Astrocyte of the hippocampus (primary cell): ENCODE results near the gene VOPP1.
A peak's percentile ranks its signal among the peaks of the same experiment; 100 is the strongest.
"Not testable (repeated sequence)": the region's sequence is repeated elsewhere in the genome, so short reads cannot be mapped to it uniquely, and the experiment has no call there.

Experiments
- DNase-seq: peaks from one replicate; pipeline ENCODE4 v3.0.0; 2011; ENCODE audit warnings: low read depth, low spot score

The VOPP1 gene

GRCh38 chr7:55512635-55513191, 59.6 kb downstream of the VOPP1 start:
- DNase-seq = no peak

GRCh38 chr7:55510621-55511020, 61.7 kb downstream of the VOPP1 start:
- DNase-seq = no peak

GRCh38 chr7:55510206-55510605, 62.1 kb downstream of the VOPP1 start:
- not testable (repeated sequence) for DNase-seq

- no peak for DNase-seq
These were observed 63.0 kb downstream of the VOPP1 start for GRCh38 chr7:55509322-55509721.

- no peak for DNase-seq
These were observed 63.9 kb downstream of the VOPP1 start for GRCh38 chr7:55508221-55509011.

- no peak for DNase-seq
These were observed 64.6 kb downstream of the VOPP1 start for GRCh38 chr7:55507743-55508142.

- no peak for DNase-seq
These were observed 67.2 kb downstream of the VOPP1 start for GRCh38 chr7:55504967-55505658.

GRCh38 chr7:55504093-55504859, 68.0 kb downstream of the VOPP1 start:
- peak; percentile 57 for DNase-seq

GRCh38 chr7:55502858-55503440, 69.4 kb downstream of the VOPP1 start:
- DNase-seq = no peak

- DNase-seq = peak; percentile 65
These were observed 70.0 kb downstream of the VOPP1 start for GRCh38 chr7:55502124-55502857.

GRCh38 chr7:55501611-55502010, 70.7 kb downstream of the VOPP1 start:
- DNase-seq = no peak

- DNase-seq = no peak
These were observed 72.1 kb downstream of the VOPP1 start for GRCh38 chr7:55500117-55500756.

- DNase-seq = no peak
These were observed 72.7 kb downstream of the VOPP1 start for GRCh38 chr7:55499591-55499990.

GRCh38 chr7:55498770-55499169, 73.5 kb downstream of the VOPP1 start:
- DNase-seq = no peak

GRCh38 chr7:55498142-55498541, 74.2 kb downstream of the VOPP1 start:
- DNase-seq = no peak

- DNase-seq = no peak
These were observed 74.8 kb downstream of the VOPP1 start for GRCh38 chr7:55497521-55497920.

GRCh38 chr7:55496906-55497305, 75.4 kb downstream of the VOPP1 start:
- DNase-seq = no peak

- no peak for DNase-seq
These were observed 77.4 kb downstream of the VOPP1 start for GRCh38 chr7:55494951-55495350.

GRCh38 chr7:55493408-55493807, 78.9 kb downstream of the VOPP1 start:
- DNase-seq = peak; percentile 52

- no peak for DNase-seq
These were observed 81.0 kb downstream of the VOPP1 start for GRCh38 chr7:55491346-55491745.
